HepG2 (cell line): ENCODE data around the gene NIP7. TPM values are rescaled to one million over a fixed set of nuclear protein-coding genes. Genes with fewer than 3 reads are reported as not detected.

ENCODE experiments used
- ATF5 ChIP-seq: sonication (generic); formaldehyde crosslinking; IDR thresholded peaks from 2 replicates; pipeline ENCODE4 v1.4.0; 2020; ENCODE audit warnings: mild to moderate bottlenecking, low read depth, missing genetic modification reagents
- BCL3 ChIP-seq: sonication (generic); formaldehyde crosslinking; IDR thresholded peaks from 2 replicates; pipeline ENCODE4 v1.5.1; 2020; ENCODE audit warnings: mild to moderate bottlenecking, missing genetic modification reagents, moderate library complexity
- CTCF ChIP-seq: sonication (generic); formaldehyde crosslinking; IDR thresholded peaks from 2 replicates; pipeline ENCODE4 v1.5.0; 2020; ENCODE audit warnings: mild to moderate bottlenecking, missing genetic modification reagents, moderate library complexity
- E2F5 ChIP-seq: sonication (generic); formaldehyde crosslinking; conservative IDR thresholded peaks from 2 replicates; pipeline ENCODE4 v1.4.0; 2020; ENCODE audit warnings: missing genetic modification reagents
- ELF4 ChIP-seq: sonication (generic); formaldehyde crosslinking; IDR thresholded peaks from 2 replicates; pipeline ENCODE4 v1.5.0; 2020; ENCODE audit warnings: missing genetic modification reagents, mild to moderate bottlenecking, moderate library complexity, borderline replicate concordance
- FOXK1 ChIP-seq: sonication (generic); formaldehyde crosslinking; IDR thresholded peaks from 2 replicates; pipeline ENCODE4 v1.4.0; 2020; ENCODE audit warnings: low read depth, missing genetic modification reagents, borderline replicate concordance
- HMGXB4 ChIP-seq, 2 experiments: sonication (generic) in 1 of 2; formaldehyde crosslinking in 1 of 2; IDR thresholded peaks; 2 replicates each; pipeline versions ENCODE4 v1.4.0 to v1.6.1; 2018 to 2020; ENCODE audit warnings: missing genetic modification reagents in 2 of 2, borderline replicate concordance in 1 of 2, low read depth in 1 of 2, mild to moderate bottlenecking in 1 of 2, missing biosample characterization in 1 of 2
- JUN ChIP-seq: sonication (generic); formaldehyde crosslinking; IDR thresholded peaks from 2 replicates; pipeline ENCODE4 v1.4.0; 2020; ENCODE audit warnings: mild to moderate bottlenecking, missing genetic modification reagents
- KDM4B ChIP-seq: sonication (generic); formaldehyde crosslinking; IDR thresholded peaks from 2 replicates; pipeline ENCODE4 v1.4.0; 2020; ENCODE audit warnings: missing genetic modification reagents
- KLF16 ChIP-seq, 2 experiments: sonication (generic) in 1 of 2; formaldehyde crosslinking in 1 of 2; IDR thresholded peaks; 2 replicates each; pipeline versions ENCODE4 v1.6.1 to v1.8.0; 2016 to 2023; ENCODE audit warnings: missing genetic modification reagents in 2 of 2, missing compliant biosample characterization in 1 of 2
- MYC ChIP-seq: sonication (generic); formaldehyde crosslinking; IDR thresholded peaks from 2 replicates; pipeline ENCODE4 v1.9.0; 2021; ENCODE audit warnings: missing genetic modification reagents, borderline replicate concordance
- NFYC ChIP-seq: IDR thresholded peaks from 2 replicates; pipeline ENCODE4 v1.6.1; 2016; ENCODE audit warnings: missing genetic modification reagents, missing compliant biosample characterization
- TEAD2 ChIP-seq: sonication (generic); formaldehyde crosslinking; IDR thresholded peaks from 2 replicates; pipeline ENCODE4 v1.9.0; 2021; ENCODE audit warnings: missing genetic modification reagents
- TFDP2 ChIP-seq: sonication (generic); formaldehyde crosslinking; IDR thresholded peaks from 2 replicates; pipeline ENCODE4 v1.4.0; 2020; ENCODE audit warnings: missing genetic modification reagents
- XRCC5 ChIP-seq: fragments of 200-400 bp; formaldehyde crosslinking; optimal IDR thresholded peaks from 2 replicates; pipeline ENCODE3; 2017; ENCODE audit warnings: mild to moderate bottlenecking, low read length
- ZIK1 ChIP-seq: sonication (generic); formaldehyde crosslinking; IDR thresholded peaks from 2 replicates; pipeline ENCODE4 v1.5.0; 2020; ENCODE audit warnings: mild to moderate bottlenecking, low read depth, missing genetic modification reagents, borderline replicate concordance
- ZKSCAN8 ChIP-seq: IDR thresholded peaks from 2 replicates; pipeline ENCODE4 v1.6.1; 2016; ENCODE audit warnings: borderline replicate concordance, missing genetic modification reagents, missing compliant biosample characterization
- ZNF572 ChIP-seq: sonication (generic); formaldehyde crosslinking; IDR thresholded peaks from 2 replicates; pipeline ENCODE4 v1.5.1; 2020; ENCODE audit warnings: mild to moderate bottlenecking, missing genetic modification reagents
- ZNF792 ChIP-seq: IDR thresholded peaks from 2 replicates; pipeline ENCODE4 v1.6.1; 2016
- polyA plus RNA-seq, 8 experiments: library from polyadenylated mRNA; depleted of rRNA in 3 of 8; stranded (reverse) in 7 of 8; unstranded in 1 of 8; fragments of >200 nt; fragmentation: Illumina TruSeq in 4 of 8; extraction: Trizol in 4 of 8; gene quantifications; 2 replicates each; pipeline versions ENCODE4 v1.2.1 to v1.2.3, GENCODE V29; 2011 to 2016; ENCODE audit warnings: low read depth in 4 of 8, missing spikeins in 1 of 8, mixed read lengths in 1 of 8; ENCODE audit not compliant: insufficient read depth in 1 of 8
- total RNA-seq, 5 experiments: library from RNA; depleted of rRNA; stranded (reverse); fragments of >200 nt; fragmentation: Illumina TruSeq; extraction: Trizol; gene quantifications; 2 replicates each; pipeline ENCODE4 v1.2.3, GENCODE V29; 2016; ENCODE audit warnings: low read depth in 1 of 5

The NIP7 gene
- total and polyA plus RNA-seq, 2 of the 13 experiments (the other 11 are each of a cell fraction or from before 2014, with no cell fraction given) = 15.3 to 114 TPM

GRCh38 chr16:69310653-69311532 is 28.7 kb upstream of the NIP7 start, which contains the start of gene VPS4A (continued):
- TF ChIP-seq E2F5 (peak; percentile 20), KLF16 (CRISPR knock-in tag; IDR thresholded peaks at IDR 0.05) (peak in 1 of 2 experiments; percentile 67; a peak in 2 of 4 replicates), ZNF572 (no peak), TFDP2 (CRISPR knock-in tag) (peak; percentile 61; the same call in 1 of the 2 replicates), BCL3 (peak; percentile 79), MYC (CRISPR knock-in tag) (no peak), NFYC (CRISPR knock-in tag) (no peak), ATF5 (CRISPR knock-in tag) (no peak), JUN (CRISPR knock-in tag) (no peak; the same call in 1 of the 2 replicates), FOXK1 (CRISPR knock-in tag) (no peak), ZKSCAN8 (no peak; the same call in 1 of the 2 replicates), TEAD2 (no peak), ZNF792 (CRISPR knock-in tag) (0 out of 2 replicates have a peak, but pooled peaks have one; percentile 23), XRCC5 (peak; percentile 78), KDM4B (peak; percentile 91; the same call in 1 of the 2 replicates), ZIK1 (CRISPR knock-in tag) (0 out of 2 replicates have a peak, but pooled peaks have one; percentile 71), CTCF (peak; percentile 92), ELF4 (no peak), HMGXB4 (CRISPR knock-in tag; IDR thresholded peaks at IDR 0.05; ENCODE audit: borderline replicate concordance in 1 of 2, low read depth in 1 of 2) (peak; percentile 81 to 89)
